KMS-11 (cell line): ENCODE data around the gene RGS7.

ENCODE experiments used
- H2AFZ ChIP-seq: fragments of 200-600 bp; sonication (generic); 2 replicates; pipeline ENCODE4 v1.6.1; 2016; ENCODE audit warnings: antibody characterized with exemption, mixed run types, low read depth
- H3K27ac ChIP-seq: fragments of 200-600 bp; sonication (generic); 2 replicates; pipeline ENCODE4 v1.6.1; 2016; ENCODE audit warnings: mild to moderate bottlenecking, mixed run types
- H3K27me3 ChIP-seq: fragments of 200-600 bp; sonication (generic); 2 replicates; pipeline ENCODE4 v1.6.1; 2017; ENCODE audit warnings: mild to moderate bottlenecking, low read depth, mixed run types, moderate library complexity; ENCODE audit not compliant: insufficient read depth
- H3K36me3 ChIP-seq: fragments of 200-600 bp; sonication (generic); 2 replicates; pipeline ENCODE4 v1.6.1; 2017; ENCODE audit warnings: mild to moderate bottlenecking, mixed run types; ENCODE audit not compliant: insufficient read depth
- H3K4me1 ChIP-seq: fragments of 200-600 bp; sonication (generic); 2 replicates; pipeline ENCODE4 v1.6.1; 2016; ENCODE audit warnings: mild to moderate bottlenecking, low read depth, mixed run types; ENCODE audit not compliant: poor library complexity, severe bottlenecking
- H3K4me2 ChIP-seq: fragments of 200-600 bp; sonication (generic); 2 replicates; pipeline ENCODE4 v1.7.0; 2016; ENCODE audit warnings: mild to moderate bottlenecking, mixed run types
- H3K4me3 ChIP-seq: fragments of 200-600 bp; sonication (generic); IDR thresholded peaks from 2 replicates; pipeline ENCODE4 v1.6.1; 2017; ENCODE audit warnings: low read depth, low read length, mixed read lengths; ENCODE audit not compliant: insufficient read depth
- H3K79me2 ChIP-seq: fragments of 200-600 bp; sonication (generic); 2 replicates; pipeline ENCODE4 v1.6.1; 2016; ENCODE audit warnings: low read depth, mixed run types; ENCODE audit not compliant: insufficient read depth
- H3K9ac ChIP-seq: fragments of 200-600 bp; sonication (generic); 2 replicates; pipeline ENCODE4 v1.6.1; 2016; ENCODE audit warnings: mild to moderate bottlenecking, mixed run types
- H4K20me1 ChIP-seq: fragments of 200-600 bp; sonication (generic); 2 replicates; pipeline ENCODE4 v1.6.1; 2016; ENCODE audit warnings: mild to moderate bottlenecking, mixed run types; ENCODE audit not compliant: insufficient read depth
- TF ChIP-seq, protein P1 (sequence below): fragments of 200-600 bp; sonication (generic); conservative IDR thresholded peaks from 2 replicates; pipeline ENCODE4 v1.6.1; 2017; ENCODE audit warnings: low read depth, mild to moderate bottlenecking, antibody characterized with exemption, low read length, moderate library complexity, mixed read lengths

The RGS7 gene

DNA sequence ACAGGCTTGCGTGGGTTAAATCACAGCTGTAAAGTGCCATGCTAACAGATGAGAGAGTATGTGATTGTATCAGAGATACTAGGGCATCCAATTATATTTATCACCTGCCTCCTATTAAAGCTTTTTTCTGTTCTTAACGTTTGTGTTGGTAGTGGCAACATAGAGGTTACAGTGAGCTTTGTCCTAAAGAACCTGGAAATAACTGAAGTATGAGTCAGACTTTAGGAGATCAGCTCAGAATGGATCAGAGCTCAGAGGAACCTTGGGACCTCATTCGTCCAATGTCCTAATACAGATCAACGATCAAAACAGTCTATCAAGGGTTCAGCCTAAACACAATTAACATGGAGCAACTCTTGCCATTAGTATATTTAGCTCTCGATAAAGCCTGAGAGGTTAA, 81.0 kb downstream of the RGS7 start:
- no peak overlapping the region for H3K27ac ChIP-seq
- TF ChIP-seq, protein P1, sequence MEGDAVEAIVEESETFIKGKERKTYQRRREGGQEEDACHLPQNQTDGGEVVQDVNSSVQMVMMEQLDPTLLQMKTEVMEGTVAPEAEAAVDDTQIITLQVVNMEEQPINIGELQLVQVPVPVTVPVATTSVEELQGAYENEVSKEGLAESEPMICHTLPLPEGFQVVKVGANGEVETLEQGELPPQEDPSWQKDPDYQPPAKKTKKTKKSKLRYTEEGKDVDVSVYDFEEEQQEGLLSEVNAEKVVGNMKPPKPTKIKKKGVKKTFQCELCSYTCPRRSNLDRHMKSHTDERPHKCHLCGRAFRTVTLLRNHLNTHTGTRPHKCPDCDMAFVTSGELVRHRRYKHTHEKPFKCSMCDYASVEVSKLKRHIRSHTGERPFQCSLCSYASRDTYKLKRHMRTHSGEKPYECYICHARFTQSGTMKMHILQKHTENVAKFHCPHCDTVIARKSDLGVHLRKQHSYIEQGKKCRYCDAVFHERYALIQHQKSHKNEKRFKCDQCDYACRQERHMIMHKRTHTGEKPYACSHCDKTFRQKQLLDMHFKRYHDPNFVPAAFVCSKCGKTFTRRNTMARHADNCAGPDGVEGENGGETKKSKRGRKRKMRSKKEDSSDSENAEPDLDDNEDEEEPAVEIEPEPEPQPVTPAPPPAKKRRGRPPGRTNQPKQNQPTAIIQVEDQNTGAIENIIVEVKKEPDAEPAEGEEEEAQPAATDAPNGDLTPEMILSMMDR = no peak

DNA sequence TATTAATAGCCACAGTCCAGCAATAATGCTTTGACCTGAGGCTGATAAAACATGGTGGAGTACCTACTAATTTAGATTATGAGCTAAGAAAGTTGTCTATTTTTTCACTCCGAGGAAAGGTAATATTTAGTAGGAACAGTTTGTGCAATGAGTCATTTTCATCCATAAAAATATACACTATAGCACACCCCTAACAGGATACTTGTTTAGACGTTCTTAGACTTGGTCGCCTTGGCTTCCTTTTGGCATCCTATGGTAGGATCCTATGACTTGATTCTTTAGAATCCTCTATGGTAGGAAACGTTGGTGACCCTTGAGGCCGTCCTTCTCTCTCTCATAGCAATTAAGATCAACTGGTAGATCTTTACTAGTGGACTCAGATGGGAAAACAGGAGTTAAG, 81.8 kb downstream of the RGS7 start:
- H3K36me3 ChIP-seq = no peaks in the 10 kb centered on the region
- H3K79me2 ChIP-seq = no peaks in the 10 kb centered on the region
- H2AFZ ChIP-seq = no peak overlapping the region
- H3K4me2 ChIP-seq = no peak overlapping the region
- no peak overlapping the region for H3K9ac ChIP-seq
- TF ChIP-seq, protein P1 = no peak
- H4K20me1 ChIP-seq = no peaks in the 10 kb centered on the region
- no peaks in the 10 kb centered on the region for H3K27me3 ChIP-seq
- no peak overlapping the region for H3K4me3 ChIP-seq
- H3K27ac ChIP-seq = no peak overlapping the region
- H3K4me1 ChIP-seq = no peaks in the 10 kb centered on the region

More for the DNA sequence above, 81.0 kb downstream of the RGS7 start:
- Histone ChIP-seq H3K79me2 (no peaks in the 10 kb centered on the region), H2AFZ (no peak overlapping the region), H3K4me1 (no peaks in the 10 kb centered on the region), H3K4me3 (no peak overlapping the region), H4K20me1 (no peaks in the 10 kb centered on the region), H3K36me3 (no peaks in the 10 kb centered on the region), H3K27me3 (no peaks in the 10 kb centered on the region), H3K9ac (no peak overlapping the region), H3K4me2 (no peak overlapping the region)

DNA sequence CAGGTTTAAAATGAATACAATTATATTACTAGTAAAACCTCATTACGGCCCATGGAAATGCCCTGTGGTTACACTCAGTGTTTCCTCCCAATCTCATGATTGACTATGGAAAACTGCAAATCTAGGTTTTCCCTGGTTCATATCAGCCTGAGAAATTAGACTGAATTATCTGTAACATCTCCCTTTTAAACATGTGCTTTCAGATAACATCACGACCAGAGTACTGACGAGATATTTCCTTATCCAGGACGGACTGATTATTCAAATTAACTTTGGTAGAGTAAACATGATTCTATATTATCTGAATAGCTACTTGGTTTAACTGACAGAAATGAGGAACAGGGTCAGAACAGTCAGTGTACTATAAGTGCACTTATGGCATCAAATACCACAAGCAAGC, 82.3 kb downstream of the RGS7 start:
- TF ChIP-seq, protein P1 = no peak
- Histone ChIP-seq H3K4me2 (no peak overlapping the region), H3K27me3 (no peaks in the 10 kb centered on the region), H3K4me3 (no peak overlapping the region), H4K20me1 (no peaks in the 10 kb centered on the region), H3K36me3 (no peaks in the 10 kb centered on the region), H3K27ac (no peak overlapping the region), H2AFZ (no peak overlapping the region), H3K79me2 (no peaks in the 10 kb centered on the region), H3K9ac (no peak overlapping the region), H3K4me1 (no peaks in the 10 kb centered on the region)

DNA sequence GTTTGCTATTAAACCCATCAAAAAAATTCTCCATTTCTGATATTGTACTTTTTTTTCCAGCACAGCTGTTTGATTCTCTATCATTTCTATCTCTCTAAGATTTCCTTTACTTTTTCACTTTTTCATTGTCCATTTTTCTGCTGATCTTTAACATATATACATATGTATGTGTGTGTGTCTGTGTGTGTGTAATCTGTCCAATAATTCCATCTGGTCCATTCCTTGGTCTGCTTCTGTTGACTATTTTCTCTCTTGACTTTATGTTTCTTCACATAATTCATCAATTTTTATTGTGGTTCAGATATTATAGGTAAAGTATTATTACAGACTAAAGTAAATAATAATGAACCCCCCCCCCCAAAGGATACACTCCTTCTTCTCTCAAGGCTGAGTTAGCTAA, 84.2 kb downstream of the RGS7 start:
- no peaks in the 10 kb centered on the region for H4K20me1 ChIP-seq
- H3K27me3 ChIP-seq = no peaks in the 10 kb centered on the region
- H3K4me3 ChIP-seq = no peak overlapping the region
- no peak overlapping the region for H3K4me2 ChIP-seq
- H3K79me2 ChIP-seq = no peaks in the 10 kb centered on the region
- no peak overlapping the region for H3K27ac ChIP-seq
- no peak overlapping the region for H2AFZ ChIP-seq
- H3K36me3 ChIP-seq = no peaks in the 10 kb centered on the region
- H3K4me1 ChIP-seq = no peaks in the 10 kb centered on the region
- no peak overlapping the region for H3K9ac ChIP-seq
- TF ChIP-seq, protein P1 = no peak

DNA sequence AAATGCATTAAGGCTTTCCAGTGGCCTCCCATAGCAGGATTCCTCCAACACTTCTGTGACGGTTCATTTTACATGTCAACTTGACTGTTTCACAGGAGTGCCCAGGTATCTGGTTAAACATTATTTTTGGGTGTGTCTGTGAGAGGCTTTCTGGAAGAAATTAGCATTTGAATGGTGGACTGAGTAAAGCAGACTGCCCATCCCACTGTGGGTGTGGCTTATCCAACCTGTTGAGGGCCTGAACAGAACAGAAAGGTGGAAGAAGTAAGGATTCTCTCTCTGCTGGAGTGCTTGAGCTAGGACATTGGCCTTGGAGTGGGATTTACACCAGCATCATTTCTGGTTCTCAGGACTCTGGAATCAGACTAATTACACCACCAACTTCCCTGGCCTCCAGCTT, 85.6 kb downstream of the RGS7 start:
- no peak overlapping the region for H2AFZ ChIP-seq
- H3K27ac ChIP-seq = no peak overlapping the region
- H3K4me2 ChIP-seq = no peak overlapping the region
- no peaks in the 10 kb centered on the region for H4K20me1 ChIP-seq
- H3K4me3 ChIP-seq = no peak overlapping the region
- H3K27me3 ChIP-seq = no peaks in the 10 kb centered on the region
- H3K36me3 ChIP-seq = no peaks in the 10 kb centered on the region
- no peaks in the 10 kb centered on the region for H3K79me2 ChIP-seq
- TF ChIP-seq, protein P1 = no peak
- no peaks in the 10 kb centered on the region for H3K4me1 ChIP-seq
- H3K9ac ChIP-seq = no peak overlapping the region
